22Rv1 (cell line): ENCODE results near the gene ZC3H11A.

Experiments used
- CTCF ChIP-seq: fragments of 450-650 bp; IDR thresholded peaks from 2 replicates; pipeline ENCODE4 v1.5.1; 2017; ENCODE audit warnings: mild to moderate bottlenecking
- ZFX ChIP-seq: fragments of 450-650 bp; IDR thresholded peaks from 2 replicates; pipeline ENCODE4 v1.6.1; 2017; ENCODE audit warnings: antibody characterized with exemption, borderline replicate concordance

GRCh38 chr1:203771901-203772301 lies 23.5 kb upstream of the ZC3H11A start:
- TF ChIP-seq CTCF (no peak), ZFX (no peak)
